Osteocyte (in vitro differentiated cells): Measurements from ENCODE around the gene PRR12. TPM values are rescaled to one million over a fixed set of nuclear protein-coding genes. Genes with fewer than 3 reads are reported as not detected.
"Not testable (repeated sequence)": the region's sequence is repeated elsewhere in the genome, so short reads cannot be mapped to it uniquely, and the experiment has no call there.

Experiments
- DNase-seq: peaks from one replicate; pipeline ENCODE4 v3.0.0; 2021; ENCODE audit warnings: mixed read lengths; ENCODE audit not compliant: unreplicated experiment; ENCODE audit errors: extremely low spot score
- H3K27ac Mint-ChIP-seq: one replicate; pipeline ENCODE4 v1.8.0; 2021; ENCODE audit warnings: mild to moderate bottlenecking, mixed read lengths; ENCODE audit not compliant: unreplicated experiment
- H3K27me3 Mint-ChIP-seq: one replicate; pipeline ENCODE4 v1.8.0; 2021; ENCODE audit warnings: mixed read lengths; ENCODE audit not compliant: unreplicated experiment
- H3K36me3 Mint-ChIP-seq: one replicate; pipeline ENCODE4 v1.8.0; 2021; ENCODE audit warnings: mixed read lengths; ENCODE audit not compliant: unreplicated experiment
- H3K4me1 Mint-ChIP-seq: one replicate; pipeline ENCODE4 v1.8.0; 2021; ENCODE audit warnings: mixed read lengths; ENCODE audit not compliant: unreplicated experiment
- H3K4me3 Mint-ChIP-seq: one replicate; pipeline ENCODE4 v1.8.0; 2021; ENCODE audit warnings: mild to moderate bottlenecking, moderate library complexity, mixed read lengths; ENCODE audit not compliant: unreplicated experiment
- H3K9me3 Mint-ChIP-seq: one replicate; pipeline ENCODE4 v1.8.0; 2021; ENCODE audit warnings: mixed read lengths; ENCODE audit not compliant: unreplicated experiment
- total RNA-seq: library from RNA; stranded (reverse); gene quantifications from 2 replicates; pipeline ENCODE4 v1.2.1, GENCODE V29; 2021
- TF ChIP-seq, protein P1 (sequence below): fragments of 200-600 bp; sonication (generic); IDR thresholded peaks from 2 replicates; pipeline ENCODE4 v1.5.0; 2021; ENCODE audit warnings: antibody characterized with exemption, mild to moderate bottlenecking, moderate library complexity

The PRR12 gene
- total RNA-seq, 1 donor from 2014 or later, result 31.6 TPM

DNA sequence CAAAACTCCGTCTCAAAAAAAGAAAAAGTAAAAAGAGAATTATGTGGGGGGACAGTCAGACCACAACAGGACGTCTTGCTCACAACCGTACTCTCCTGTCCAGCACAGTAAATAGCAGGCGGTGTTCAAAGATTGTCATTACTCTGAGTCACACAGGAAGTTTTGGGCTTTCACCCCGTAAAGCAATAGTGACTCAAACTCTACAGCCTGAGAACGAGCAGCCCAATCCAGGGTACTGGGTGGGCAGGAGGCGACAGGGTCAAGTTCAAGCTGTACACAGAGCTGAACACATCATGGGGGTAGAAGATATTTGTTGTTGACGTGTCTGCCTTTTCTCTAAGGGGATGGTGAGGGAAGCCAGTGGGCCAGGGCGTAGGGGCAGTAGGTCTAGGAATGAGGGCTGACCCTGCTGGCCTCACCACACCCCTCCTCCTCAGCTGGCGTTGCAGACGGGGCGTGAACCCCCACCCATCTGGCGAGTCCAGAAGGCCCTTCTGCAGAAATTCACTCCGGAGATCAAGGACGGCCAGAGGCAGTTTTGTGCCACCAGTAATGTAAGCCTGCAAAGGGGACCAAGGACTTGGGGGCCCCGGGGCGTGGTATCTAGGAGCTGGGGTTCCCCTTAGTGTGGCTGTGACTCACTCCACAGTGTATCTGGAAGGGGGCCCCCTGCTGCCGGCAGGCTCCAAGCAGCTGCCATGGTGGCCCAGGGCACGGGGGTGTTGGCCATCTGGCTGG lies 23.3 kb downstream of the PRR12 start:
- Mint-ChIP-seq H3K4me3 (no peak overlapping the region), H3K4me1 (peaks cover 21% of the 10 kb centered on the region), H3K27me3 (no peaks in the 10 kb centered on the region), H3K36me3 (peaks cover 15% of the 10 kb centered on the region), H3K27ac (peak overlapping the region; percentile 81), H3K9me3 (no peaks in the 10 kb centered on the region)
- TF ChIP-seq, protein P1, sequence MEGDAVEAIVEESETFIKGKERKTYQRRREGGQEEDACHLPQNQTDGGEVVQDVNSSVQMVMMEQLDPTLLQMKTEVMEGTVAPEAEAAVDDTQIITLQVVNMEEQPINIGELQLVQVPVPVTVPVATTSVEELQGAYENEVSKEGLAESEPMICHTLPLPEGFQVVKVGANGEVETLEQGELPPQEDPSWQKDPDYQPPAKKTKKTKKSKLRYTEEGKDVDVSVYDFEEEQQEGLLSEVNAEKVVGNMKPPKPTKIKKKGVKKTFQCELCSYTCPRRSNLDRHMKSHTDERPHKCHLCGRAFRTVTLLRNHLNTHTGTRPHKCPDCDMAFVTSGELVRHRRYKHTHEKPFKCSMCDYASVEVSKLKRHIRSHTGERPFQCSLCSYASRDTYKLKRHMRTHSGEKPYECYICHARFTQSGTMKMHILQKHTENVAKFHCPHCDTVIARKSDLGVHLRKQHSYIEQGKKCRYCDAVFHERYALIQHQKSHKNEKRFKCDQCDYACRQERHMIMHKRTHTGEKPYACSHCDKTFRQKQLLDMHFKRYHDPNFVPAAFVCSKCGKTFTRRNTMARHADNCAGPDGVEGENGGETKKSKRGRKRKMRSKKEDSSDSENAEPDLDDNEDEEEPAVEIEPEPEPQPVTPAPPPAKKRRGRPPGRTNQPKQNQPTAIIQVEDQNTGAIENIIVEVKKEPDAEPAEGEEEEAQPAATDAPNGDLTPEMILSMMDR, result no peak
- no peak for DNase-seq

DNA sequence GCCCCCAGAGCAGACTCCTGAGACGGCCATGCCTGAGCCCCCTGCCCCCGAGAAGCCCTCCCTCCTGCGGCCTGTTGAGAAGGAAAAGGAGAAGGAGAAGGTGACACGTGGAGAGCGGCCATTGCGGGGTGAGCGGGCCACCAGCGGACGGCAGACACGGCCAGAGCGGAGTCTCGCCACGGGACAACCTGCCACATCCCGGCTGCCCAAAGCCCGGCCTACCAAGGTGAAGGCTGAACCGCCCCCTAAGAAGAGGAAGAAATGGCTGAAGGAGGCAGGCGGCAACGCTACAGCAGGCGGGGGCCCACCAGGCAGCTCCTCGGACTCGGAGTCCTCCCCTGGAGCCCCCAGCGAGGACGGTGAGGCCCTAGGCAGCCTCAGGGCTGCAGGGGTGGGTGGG lies 24.9 kb downstream of the PRR12 start:
- Mint-ChIP-seq H3K36me3 (peaks cover 15% of the 10 kb centered on the region), H3K4me1 (peaks cover 21% of the 10 kb centered on the region), H3K27ac (no peak overlapping the region), H3K9me3 (no peaks in the 10 kb centered on the region), H3K27me3 (no peaks in the 10 kb centered on the region), H3K4me3 (no peak overlapping the region)
- DNase-seq, result no peak
- TF ChIP-seq, protein P1, result no peak

DNA sequence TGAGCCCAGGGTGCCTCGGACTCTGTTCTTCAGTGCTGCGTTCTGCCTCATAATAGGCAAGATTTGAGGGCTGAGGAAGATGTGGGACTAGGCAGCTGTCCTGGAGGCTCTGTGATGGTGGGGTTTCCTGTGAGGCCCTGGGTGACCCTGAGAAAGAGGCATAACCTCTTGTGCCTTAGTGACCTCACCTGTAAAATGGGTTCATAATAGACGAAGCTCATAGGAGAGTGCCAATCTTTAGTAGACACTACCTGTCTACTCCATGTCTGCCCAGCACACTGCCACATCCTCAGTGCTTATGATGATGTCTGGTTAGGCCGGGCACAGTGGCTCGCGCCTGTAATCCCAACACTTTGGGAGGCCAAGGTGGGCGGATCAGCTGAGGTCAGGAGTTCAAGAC lies 25.6 kb downstream of the PRR12 start:
- Mint-ChIP-seq H3K27me3 (no peaks in the 10 kb centered on the region), H3K9me3 (no peaks in the 10 kb centered on the region), H3K4me3 (no peak overlapping the region), H3K4me1 (peaks cover 21% of the 10 kb centered on the region), H3K36me3 (peaks cover 18% of the 10 kb centered on the region), H3K27ac (no peak overlapping the region)
- TF ChIP-seq, protein P1, result no peak
- DNase-seq, result no peak

DNA sequence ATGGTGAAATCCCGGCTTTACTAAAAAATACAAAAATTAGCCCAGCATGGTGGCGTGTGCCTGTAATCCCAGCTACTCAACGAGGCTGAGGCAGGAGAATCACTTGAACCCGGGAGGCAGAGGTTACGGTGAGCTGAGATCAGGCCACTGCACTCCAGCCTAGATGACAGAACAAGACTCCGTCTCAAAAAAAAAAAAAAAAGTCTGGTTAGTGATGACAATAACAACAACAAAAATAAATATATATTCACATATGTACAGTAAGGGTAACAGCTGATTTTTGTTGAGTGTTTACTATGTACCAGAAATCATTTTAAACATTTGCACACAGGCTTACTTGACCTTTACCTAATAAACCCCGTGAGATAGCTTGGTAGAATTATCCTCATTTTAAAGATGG lies 26.0 kb downstream of the PRR12 start:
- Mint-ChIP-seq H3K27ac (no peak overlapping the region), H3K9me3 (no peaks in the 10 kb centered on the region)

DNA sequence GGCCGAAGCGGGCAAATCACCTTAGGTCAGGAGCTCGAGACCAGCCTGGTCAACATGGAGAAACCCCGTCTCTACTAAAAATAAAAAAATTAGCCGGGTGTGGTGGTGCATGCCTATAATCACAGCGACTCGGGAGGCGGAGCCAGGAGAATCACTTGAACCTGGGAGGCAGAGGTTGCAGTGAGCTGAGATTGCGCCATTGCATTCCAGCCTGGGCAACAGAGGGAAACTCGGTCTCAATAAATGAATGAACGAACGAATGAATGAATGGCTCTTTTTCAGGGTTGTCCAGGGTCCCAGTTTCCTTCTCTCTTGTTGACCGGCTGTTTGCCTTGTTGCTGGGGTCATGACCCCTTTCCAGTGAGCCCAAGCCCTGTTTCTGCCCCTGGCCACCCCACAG lies 26.9 kb downstream of the PRR12 start:
- not testable (repeated sequence) for H3K27ac Mint-ChIP-seq, H3K27me3 Mint-ChIP-seq, H3K4me3 Mint-ChIP-seq, DNase-seq, H3K9me3 Mint-ChIP-seq
- peaks cover 20% of the 10 kb centered on the region for H3K36me3 Mint-ChIP-seq
- peaks cover 16% of the 10 kb centered on the region for H3K4me1 Mint-ChIP-seq

More for the DNA sequence above, 26.0 kb downstream of the PRR12 start:
- Mint-ChIP-seq H3K4me1 (peaks cover 21% of the 10 kb centered on the region), H3K4me3 (no peak overlapping the region), H3K36me3 (peaks cover 19% of the 10 kb centered on the region), H3K27me3 (no peaks in the 10 kb centered on the region)
- TF ChIP-seq, protein P1, result no peak
- no peak for DNase-seq
